OCI-LY7 (cell line): ENCODE data around the gene NFX1.

ENCODE experiments used
- CTCF ChIP-seq: fragments of 200-600 bp; sonication (generic); conservative IDR thresholded peaks from 2 replicates; pipeline ENCODE4 v1.5.1; 2014; ENCODE audit warnings: mild to moderate bottlenecking, antibody characterized with exemption, low read length, moderate library complexity, mixed read lengths
- EZH2phosphoT487 ChIP-seq: fragments of 200-600 bp; sonication (generic); IDR thresholded peaks from 2 replicates; pipeline ENCODE4 v1.6.1; 2018; ENCODE audit warnings: low read depth, borderline replicate concordance, mild to moderate bottlenecking, mixed run types, antibody characterized with exemption, low read length, moderate library complexity, mixed read lengths

- TF ChIP-seq CTCF (no peak), EZH2phosphoT487 (no peak)
Observed at GRCh38 chr9:33295571-33295970, 5.3 kb downstream of the NFX1 start.
